ENCODE data around the gene SELE.

SELE gene, protein sequence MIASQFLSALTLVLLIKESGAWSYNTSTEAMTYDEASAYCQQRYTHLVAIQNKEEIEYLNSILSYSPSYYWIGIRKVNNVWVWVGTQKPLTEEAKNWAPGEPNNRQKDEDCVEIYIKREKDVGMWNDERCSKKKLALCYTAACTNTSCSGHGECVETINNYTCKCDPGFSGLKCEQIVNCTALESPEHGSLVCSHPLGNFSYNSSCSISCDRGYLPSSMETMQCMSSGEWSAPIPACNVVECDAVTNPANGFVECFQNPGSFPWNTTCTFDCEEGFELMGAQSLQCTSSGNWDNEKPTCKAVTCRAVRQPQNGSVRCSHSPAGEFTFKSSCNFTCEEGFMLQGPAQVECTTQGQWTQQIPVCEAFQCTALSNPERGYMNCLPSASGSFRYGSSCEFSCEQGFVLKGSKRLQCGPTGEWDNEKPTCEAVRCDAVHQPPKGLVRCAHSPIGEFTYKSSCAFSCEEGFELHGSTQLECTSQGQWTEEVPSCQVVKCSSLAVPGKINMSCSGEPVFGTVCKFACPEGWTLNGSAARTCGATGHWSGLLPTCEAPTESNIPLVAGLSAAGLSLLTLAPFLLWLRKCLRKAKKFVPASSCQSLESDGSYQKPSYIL

DNA sequence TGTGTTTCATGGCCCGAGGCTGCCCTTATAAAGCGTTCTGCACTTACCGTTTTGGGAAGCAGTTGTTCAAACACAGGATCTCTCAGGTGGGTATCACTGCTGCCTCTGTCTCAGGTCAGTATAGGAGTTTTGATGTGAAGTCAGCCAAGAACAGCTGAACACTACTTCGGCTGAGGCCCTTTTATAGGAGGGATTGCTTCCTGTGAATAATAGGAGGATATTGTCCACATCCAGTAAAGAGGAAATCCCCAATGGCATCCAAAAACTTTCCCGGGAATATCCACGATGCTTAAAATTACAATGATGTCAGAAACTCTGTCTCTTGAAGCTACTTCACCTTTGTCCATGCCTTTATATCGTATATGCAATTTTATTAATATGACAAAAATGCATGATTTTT lies at the start of gene SELE:
Gene SELE (minus strand): TSS at position 156 of the 400 bp plus-strand sequence. CDS start 467 bp downstream, outside the sequence.
- no peak for DNase-seq

DNA sequence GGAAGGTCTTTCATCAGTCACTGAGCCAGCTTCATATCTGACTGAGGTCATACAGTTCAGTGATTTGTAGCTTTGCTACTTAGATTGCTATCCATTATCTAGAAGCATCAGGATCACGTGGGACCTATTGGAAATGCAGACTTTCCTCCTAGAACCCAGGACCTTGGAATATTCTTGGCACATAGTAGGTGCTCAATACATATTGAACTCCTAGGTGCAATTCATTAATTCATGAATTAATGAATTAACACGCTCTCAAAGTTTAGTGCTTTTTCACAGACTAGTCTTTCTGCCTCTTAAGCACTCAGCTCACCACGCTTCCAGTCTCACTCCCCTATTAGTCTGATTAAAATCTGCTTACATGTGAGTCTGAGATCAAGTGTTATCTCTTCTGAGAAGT lies 48.7 kb upstream of the SELE start:
- no peak for DNase-seq

DNA sequence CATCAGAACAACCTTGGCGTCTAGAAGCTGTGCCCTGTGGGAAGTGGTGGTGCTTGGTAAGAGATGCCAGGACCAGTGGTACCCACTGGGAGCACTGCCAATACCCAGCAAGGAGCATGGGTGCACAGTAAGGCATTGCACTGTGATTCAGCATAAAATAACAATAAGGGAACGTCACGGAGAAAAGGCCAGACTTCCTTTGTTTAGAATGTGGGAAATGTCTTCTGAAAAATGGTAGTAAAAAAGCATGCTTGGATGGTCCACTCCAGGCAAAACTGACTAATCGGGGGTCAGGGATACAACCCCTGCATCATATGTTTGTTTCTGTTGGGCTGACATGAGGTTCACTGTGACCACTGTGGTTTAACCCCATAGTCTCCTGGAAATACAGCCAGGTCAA lies 46.1 kb upstream of the SELE start:
- DNase-seq = no peak

DNA sequence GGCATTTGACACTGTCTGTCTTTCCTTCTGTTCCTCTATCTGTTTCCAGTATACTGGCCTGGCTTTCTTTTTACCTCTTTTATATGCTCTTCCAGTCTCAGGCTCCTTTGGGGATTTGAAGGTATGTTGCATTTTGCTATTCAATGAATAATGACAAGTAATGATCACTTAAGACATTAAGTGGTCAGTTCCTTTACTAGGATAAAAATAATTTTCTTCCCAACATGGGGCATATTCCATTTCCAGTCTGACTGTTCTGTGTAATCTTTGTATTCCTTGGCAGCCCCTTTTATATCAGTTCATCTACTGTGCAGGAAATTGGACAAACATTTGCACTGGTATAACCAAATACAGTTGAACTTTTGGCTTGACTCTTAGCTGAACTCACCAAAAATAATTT lies 45.3 kb upstream of the SELE start:
- DNase-seq = no peak

DNA sequence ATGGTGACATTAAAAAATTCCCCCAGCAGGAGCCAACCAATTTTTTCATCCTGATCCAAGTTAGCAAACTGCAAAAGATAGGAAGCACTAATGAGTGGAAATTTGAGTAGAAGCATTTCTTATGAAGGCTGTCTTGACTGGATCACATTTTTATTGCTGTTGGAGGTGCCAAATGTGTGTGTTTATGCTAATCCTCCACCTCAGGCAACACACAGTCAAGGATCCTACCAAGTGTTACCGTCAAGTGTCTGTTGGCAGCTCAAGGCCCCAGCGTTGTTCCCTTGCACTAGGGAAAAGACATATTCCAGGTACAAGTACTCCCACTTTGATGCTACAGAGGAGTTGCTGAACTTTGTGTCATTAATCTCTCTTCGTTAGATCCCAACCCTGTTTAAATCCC lies 42.6 kb upstream of the SELE start:
- no peak for DNase-seq

DNA sequence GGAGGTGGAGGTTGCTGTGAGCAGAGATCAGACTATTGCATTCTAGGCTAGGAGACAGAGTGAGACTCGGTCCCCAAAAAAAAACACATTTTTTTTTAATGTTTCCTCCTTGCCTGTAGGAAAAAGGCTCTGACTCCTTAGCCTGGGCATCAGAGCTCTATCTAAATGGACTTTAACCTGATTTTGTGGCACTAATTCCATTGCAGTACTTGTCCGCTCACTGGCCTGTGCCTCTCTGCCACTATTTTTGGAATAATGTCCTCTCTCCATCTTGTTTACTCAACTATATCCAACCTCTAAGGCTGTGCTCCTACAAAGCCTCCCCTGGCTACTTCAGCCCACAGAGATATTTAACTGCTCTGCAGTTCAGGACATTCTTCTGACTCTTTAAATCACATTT lies 34.3 kb upstream of the SELE start:
- no peak for DNase-seq

DNA sequence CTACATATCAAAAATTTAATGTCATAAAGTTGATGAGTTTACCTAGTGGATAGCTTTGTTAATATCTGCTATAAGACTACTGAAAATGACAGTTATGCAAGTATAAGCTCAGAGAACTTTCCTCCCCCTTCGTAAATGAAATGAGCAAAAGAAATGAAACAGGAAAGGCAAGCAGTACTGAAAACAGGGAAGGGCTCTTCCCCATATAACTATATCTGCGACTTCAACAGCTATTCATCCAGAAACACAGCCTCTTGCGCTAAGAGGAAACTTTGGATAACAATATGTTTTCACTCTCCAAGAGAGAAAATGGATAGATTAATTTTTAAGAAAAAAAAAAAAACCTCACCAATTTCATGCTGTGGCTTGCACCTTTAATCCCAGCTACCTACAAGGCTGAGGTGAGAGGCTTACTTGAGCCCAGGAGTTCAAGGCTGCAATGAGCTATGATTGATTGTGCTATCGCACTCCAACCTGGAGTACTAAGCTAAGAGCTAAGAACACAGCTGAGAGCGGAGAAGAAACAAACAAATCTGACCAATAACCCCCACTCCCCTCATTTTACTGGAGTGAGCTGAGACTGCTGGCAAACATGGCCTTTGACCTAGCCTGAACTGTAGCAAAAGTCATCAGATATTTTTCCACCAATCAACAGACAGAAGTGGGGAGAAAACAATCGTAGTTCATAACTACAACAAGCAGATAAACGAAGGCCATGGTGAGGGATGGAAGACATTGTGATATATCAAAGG lies 31.9 kb upstream of the SELE start:
- DNase-seq = no peak

DNA sequence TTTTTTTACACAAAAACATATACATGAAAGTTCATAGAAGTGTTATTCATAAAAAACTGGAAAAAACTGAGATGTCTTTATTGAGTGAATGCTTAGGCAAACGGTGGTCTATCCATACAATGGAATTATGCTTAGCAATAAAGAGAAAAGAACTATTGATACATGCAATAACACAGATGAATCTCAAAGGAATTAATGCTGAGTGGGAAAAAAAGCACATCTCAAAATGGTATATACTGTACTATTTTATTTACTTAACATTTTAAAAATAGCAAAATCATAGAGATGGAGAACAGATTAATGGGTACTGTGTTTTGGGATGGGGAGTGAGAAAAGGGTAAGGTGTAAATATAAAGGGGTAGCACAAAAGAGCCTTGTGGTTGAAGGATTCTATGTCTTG lies 31.0 kb upstream of the SELE start:
- DNase-seq = no peak

DNA sequence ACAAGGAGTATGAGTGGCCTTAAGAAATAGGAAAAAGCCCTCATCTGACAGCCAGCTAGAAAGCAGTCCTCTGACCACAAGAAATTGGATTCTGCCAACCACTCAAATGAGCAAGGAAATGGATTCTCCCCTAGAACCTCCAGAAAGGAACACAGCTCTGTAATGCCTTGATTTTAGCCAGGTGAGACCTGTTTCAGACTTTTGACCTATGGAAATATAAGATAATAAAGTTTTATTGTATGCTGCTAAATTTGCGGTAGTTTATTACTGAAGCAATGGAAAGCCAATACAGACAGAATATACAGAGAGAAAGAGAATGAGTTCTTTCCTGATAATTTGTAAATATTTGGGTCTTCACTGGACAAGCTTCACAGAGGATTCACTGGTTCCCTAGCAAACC lies 28.8 kb upstream of the SELE start:
- DNase-seq = no peak

DNA sequence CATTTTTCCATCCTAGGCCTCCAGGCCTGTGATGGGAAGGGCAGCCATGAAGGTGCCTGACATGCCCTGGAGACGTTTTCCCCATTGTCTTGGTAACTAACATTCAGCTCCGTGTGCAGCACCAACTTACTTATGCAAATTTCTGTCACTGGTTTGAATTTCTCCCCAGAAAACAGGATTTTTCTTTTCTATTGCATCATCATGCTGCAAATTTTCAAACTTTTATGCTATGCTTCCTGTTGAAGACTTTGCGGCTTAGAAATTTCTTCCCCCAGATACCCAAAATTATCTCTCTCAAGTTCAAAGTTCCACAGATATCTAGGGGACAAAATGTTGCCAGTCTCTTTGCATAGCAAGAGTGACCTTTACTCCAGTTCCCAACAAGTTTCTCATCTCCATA lies 25.2 kb upstream of the SELE start:
- DNase-seq = no peak

DNA sequence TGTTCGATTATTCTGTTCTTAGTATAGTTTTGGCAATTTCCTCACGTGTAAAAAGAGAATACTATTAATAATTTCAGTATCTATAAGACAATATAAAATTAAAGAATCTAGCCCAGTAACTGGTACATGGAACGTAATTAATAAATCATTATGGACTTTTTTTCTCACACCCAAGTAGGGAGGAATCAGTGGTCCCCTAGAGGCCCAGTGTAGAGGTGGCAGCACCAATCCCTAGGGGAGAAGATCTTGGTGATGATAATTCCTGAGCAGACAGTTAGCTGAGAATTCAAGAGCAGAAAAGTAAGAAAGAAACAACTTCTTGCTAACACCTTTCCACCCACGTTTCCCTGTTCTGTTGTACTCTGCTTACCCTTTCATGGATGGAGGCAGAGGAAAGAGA lies 19.7 kb upstream of the SELE start:
- no peak for DNase-seq

DNA sequence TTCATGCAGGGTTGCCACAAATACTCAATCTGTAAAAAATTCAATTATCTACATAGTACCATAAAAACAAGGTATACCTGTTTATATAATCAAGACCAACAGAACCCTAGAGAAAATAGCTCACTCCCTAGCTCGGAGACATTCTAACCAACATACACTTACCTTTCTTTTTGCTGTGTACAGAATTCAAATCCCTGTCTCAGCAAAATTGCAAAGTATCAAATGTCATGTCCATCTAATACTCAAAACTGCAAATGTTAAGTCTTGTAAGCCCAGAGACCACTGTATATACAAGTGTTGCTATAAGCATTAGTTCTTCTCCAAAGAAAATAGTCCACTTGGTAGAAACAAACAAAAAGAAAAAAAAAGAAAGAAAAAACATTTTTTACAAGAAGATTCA lies 16.2 kb upstream of the SELE start:
- no peak for DNase-seq

DNA sequence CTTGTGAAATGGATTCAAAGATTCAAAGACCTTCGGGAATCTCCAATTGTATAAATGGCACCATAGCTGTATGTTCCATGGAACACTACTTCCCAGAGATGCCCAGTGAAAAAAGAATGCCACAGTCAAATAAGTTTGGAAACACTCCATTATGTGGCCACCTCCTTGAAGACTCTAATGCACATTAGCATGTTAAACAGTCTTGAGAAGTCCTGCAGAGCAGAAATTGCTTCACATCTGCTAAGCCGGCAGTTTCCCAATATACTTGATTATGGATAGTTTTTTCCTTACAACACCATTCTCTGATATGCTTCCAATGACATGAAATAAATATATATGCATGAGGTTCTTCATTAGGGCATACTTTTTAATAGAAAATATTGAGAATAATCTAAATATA lies 12.7 kb upstream of the SELE start:
- DNase-seq = no peak

DNA sequence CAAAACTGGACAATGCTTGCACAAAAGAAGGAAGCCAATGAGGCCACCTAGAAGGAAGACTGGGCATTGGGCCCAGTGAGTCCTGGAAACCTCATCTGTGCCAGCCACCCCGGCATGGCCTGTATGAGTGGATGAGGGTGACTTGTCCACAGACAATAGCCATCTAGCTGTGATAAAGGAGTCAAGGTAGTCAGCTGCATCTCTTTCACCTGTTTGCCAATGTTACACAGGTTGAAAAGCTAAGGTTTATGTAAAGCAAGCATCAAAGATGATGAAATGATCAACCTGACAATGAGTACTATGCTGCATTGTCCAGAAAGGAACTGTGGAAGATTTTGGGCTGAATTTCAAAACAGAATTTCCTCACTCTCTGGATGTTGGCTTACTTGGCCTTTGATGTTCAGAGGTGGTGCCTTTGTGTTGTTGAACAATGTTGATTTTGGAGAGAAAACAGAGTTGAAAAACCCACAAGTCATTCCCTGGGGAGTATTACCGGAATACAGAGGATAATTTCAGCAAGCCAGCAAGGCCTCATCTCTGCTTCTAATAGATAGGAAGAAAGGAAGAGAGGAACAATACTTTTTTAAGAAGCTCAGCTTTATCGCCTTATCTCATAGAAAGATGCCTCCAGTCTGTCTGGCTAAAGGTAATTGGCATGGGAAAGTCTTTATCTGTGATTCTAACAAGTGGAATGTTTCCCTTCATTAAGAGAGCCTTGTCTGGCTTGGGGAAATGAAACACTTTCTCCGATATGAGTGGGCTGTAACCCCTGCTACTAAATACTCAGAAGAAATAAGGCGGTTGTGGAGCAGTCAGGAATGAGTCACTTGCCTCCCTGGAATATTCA lies 11.4 kb upstream of the SELE start:
- DNase-seq = no peak

DNA sequence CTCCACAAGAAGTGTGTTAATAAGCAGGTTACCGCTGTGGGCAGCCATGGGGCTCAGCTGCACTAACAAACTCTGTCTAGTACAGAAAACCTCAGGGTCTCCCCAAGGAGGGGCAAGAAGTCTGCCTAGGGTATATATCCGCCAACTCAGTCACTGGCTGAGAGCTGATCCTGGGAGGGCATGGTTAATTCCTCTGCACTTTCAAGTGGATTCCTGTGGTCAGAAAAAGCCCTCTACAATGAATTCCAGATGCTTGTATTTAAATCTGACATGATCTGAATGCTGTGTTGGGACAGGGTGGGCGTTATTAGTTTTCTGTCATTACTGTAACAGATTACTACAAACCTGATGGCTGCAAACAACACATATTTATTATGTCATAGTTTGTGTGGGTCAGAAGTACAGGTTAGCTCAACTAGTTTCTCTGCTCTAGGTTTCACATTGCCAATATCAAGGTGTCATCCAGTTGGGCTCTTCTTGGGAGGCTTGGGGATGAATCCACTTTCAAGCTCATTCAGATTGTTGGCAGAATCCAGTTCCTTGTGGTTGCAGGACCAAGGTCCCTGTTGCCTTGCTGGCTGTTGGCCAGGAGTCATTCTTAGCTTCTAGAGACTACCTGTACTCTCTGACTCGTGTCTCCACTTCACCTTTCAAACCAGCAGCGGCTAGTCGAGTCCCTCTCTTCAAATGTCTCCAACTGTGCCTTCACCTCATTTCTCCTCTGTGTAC lies 8.0 kb upstream of the SELE start:
- no peak for DNase-seq

DNA sequence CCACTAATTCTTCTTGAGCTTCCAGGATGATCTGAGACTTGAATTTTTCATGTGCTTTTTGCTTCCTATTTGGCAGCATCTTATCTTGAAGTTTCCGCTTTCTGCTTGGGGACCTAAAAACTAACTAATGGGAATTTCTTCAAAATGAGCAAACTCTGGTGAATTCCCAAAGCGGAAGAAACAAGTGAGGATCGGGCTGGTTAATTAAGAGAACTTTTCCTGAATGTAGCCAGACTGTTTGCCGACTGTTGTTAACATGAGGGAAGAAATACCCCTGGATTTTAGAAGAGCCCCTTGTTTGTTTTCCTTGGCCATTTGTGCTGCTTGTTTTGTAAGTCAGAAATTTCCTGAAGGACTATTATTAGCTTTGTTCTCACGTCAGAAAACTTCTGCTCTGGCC lies 6.1 kb upstream of the SELE start:
- DNase-seq = no peak

DNA sequence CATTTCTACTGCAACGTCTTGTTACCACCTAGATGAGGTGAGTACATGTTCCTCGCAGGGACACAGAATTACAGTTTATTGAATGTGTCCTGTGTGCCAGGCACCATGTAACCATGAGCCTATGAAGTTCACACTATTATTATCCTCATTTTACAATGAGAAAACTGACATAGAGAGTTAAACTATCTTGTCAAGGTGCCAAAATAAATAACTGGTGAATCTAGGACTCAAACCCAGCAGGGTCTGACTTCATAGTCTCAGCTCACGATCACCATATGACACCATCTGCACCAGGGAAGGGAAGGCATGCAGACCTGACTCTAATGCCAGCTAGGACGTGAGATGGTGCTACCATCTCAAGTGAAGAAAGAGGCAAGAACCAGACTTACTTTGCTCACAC lies 2.4 kb downstream of the SELE start:
- DNase-seq = no peak

DNA sequence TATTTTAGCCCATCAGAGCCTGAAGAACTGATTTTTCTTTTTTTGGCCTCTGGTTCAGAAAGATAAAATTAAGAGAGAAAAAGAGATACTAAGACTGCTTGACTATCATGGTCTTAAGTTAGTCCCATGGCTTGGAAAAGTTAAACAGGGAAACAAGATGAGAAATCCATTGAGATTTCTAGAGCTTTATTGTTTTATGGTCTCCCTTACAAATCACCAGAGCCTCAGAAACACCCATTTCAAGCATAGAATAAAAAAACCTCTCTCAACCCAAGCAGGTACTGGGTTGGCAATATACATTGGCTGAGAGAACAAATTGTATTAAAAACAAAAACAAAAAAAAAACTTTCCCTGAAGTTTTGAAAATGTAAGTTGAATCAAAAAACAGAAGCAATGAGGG lies 3.9 kb downstream of the SELE start:
- no peak for DNase-seq

DNA sequence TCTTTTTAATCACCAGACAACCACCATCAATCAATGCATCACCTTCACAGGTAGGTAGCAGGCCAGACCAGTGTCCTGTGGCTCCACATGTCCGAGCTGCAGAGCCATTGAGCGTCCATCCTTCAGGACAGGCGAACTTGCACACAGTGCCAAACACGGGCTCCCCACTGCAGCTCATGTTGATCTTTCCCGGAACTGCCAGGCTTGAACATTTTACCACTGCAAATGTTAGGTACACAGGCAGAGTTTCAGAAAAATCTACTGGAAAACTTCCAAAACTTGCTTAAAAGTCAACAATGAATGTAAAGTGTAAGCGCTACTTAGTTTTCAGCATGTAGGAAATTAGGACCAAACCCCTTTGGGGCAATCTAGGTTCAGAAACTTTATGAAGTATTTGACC lies 6.6 kb downstream of the SELE start:
- DNase-seq = no peak

DNA sequence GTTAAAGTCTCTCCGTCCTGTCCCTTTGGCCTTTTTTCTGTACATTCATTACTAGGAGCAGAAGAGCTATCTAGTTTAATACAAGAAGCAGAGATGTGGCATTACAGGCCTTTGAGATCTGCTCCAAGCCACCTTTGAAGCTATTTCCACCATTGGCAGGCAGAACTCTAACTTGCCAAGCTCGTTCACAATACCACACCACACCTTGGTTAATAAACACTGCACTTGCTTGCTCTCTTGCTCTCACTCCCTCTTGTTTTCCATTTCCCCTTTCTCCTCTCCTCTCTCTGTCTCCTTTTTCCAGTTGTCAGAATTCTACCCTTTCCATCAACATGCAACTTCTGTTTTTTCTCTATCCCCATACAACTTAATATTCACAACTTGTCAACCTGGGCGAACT lies 7.0 kb downstream of the SELE start:
- no peak for DNase-seq

DNA sequence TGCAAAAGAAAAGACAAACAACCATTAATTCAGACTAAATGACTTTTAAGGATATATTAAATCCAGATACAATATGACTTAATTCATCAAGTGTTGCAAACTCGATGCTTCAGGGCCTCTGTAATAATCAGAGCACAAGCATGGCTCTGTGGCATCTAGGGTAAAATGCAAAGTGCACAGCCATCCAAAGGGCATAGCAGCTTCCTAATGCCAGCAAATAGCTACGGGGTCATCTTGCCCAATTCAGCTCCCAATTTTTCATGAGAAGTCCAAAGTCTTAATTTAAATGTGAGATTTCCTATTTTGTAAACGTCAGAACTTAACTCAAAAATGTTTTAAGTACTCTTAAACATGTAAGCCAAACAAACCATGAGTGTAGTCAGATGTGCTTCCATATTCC lies 7.9 kb downstream of the SELE start:
- no peak for DNase-seq

DNA sequence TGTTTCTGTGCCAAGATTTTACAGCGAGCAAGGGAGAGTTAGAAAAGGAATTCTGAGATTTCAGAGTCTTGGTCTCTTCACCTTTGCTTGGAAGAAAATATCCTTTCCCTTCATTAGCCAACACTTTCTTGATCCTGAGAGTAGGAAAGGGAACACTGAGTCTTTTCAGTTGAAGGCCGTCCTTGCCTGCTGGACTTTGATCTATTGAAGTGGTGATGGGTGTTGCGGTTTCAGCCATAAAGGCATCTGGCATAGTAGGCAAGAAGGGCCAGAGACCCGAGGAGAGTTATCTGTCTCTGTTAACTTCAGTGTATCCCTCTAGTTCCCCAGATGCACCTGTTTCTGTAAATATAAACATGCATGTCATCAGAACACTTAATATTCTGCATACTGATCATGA lies 9.7 kb downstream of the SELE start:
- no peak for DNase-seq

DNA sequence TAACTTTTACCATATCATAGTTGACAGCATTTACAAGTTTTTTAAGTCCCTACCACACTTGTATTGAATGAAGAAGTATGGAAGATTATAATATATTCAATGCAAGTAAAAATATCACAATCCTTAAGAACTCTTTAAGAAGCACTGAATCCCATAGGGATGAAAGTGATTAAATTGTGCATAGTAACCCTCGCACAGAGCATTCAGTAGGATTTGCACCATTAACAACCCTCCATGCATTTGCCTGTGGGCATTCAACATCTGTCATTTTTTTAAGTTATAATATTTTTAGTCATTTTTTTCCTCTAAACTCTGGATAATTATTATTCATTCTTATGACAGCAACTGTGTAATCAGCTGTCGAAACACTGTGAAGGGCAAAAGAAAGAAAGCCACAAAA lies 10.1 kb downstream of the SELE start:
- no peak for DNase-seq
